ENCODE results near the gene ZPR1.
"Not testable (repeated sequence)": the region's sequence is repeated elsewhere in the genome, so short reads cannot be mapped to it uniquely, and the experiment has no call there.

ZPR1 gene, protein sequence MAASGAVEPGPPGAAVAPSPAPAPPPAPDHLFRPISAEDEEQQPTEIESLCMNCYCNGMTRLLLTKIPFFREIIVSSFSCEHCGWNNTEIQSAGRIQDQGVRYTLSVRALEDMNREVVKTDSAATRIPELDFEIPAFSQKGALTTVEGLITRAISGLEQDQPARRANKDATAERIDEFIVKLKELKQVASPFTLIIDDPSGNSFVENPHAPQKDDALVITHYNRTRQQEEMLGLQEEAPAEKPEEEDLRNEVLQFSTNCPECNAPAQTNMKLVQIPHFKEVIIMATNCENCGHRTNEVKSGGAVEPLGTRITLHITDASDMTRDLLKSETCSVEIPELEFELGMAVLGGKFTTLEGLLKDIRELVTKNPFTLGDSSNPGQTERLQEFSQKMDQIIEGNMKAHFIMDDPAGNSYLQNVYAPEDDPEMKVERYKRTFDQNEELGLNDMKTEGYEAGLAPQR

DNA sequence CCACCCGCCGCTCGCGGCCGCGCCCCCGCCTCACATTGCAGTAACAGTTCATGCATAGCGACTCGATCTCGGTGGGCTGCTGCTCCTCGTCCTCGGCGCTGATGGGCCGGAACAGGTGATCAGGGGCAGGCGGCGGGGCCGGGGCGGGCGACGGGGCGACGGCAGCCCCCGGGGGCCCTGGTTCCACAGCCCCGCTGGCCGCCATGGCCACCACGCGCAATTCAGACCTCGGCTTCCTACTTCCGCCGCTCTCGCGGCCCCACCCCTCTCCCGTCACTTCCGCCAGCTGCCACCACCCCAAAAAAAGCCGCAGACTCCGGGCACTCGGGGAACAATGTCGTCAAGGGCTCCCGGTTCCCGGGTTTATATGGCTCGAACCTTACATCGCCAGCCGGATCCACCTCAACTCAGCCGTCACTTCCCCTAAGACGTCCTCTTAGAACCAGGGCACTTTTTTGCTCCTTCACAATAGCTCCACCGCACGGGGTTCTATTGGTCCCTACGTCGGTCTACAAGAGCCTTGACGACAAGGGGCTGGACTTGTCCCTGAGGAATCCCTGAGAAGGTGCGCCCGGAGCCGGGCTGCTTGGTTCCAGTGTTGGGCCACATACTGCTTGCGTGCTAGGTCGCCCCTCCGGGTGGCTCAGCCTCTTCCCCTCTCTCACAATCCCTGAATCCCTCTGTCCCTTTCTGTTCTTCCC is at the start of gene ZPR1:
Gene ZPR1, minus strand, starts transcription at position 238 of the 701 bp plus-strand sequence. Its CDS starts 33 bp downstream, at position 205.
- peak; percentile 84 for DNase-seq

- no peak for DNase-seq
Measured at GRCh38 chr11:116836632-116836991, 48.8 kb upstream of the ZPR1 start.

DNA sequence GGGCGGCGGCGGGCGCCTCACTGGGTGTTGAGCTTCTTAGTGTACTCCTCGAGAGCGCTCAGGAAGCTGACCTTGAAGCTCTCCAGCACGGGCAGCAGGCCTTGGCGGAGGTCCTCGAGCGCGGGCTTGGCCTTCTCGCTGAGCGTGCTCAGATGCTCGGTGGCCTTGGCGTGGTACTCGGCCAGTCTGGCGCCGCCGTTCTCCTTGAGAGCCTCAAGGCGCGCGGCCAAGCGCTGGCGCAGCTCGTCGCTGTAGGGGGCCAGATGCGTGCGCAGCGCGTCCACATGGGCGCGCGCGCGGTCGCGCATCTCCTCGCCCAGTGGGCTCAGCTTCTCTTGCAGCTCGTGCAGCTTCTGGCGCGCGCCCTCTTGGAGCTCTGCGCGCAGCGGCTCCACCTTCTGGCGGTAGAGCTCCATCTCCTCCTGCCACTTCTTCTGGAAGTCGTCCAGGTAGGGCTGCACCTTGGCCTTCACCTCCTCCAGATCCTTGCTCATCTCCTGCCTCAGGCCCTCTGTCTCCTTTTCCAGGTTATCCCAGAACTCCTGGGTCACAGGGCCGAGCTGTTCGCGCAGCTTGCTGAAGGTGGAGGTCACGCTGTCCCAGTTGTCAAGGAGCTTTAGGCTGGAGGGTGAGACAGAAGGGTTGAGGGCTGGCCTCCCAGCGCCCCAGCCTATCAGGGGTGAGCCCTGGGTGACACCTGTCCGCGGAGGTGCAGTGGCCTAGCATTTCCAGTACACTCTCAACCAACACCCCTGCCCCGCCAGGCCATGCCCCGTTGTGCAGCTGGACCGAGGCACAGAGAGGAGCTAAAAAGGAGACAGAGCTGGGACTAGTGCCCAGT is 48.2 kb upstream of the ZPR1 start:
- DNase-seq, result peak; percentile 87

- no peak for DNase-seq
Measured at GRCh38 chr11:116835042-116835772, 47.4 kb upstream of the ZPR1 start.

DNA sequence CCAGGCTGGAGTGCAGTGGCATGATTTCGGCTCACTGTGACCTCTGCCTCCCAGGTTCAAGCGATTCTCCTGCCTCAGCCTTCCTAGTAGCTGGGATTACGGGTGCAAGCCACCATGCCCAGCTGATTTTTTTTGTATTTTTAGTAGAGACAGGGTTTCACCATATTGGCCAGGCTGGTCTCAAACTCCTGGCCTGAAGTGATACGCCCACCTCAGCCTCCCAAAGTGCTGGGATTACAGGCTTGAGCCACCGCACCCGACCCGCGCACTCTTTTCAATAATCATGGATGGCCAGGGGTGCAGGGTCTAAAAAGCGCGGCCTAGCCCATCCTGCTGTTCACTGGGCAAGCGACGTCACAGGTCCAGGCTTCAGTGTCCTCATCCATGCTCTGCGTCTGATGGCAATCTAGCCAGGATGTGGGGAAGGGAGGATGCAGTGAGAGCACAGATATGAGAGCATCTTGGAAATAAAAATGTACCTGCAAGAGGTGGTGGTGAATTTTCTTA is 46.8 kb upstream of the ZPR1 start:
- not testable (repeated sequence) for DNase-seq

- no peak for DNase-seq
Measured at GRCh38 chr11:116833816-116834534, 46.2 kb upstream of the ZPR1 start.

DNA sequence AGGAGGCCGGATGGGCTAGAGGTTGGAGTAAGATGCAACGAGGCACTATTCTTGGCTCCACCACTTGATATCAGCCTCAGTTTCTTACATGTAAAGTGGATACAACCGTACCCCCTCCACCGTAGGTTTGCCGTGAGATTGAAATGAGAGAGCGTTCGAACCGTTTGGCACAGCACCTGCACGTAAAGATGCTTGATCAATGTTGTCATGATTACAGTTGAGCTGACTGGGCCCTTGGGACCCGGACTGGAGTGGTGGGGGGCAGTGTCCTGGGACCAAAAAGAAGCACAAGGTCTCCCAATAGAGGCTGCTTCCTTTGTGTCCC is 45.6 kb upstream of the ZPR1 start:
- no peak for DNase-seq

- no peak for DNase-seq
Measured at GRCh38 chr11:116832350-116833290, 44.8 kb upstream of the ZPR1 start.

- no peak for DNase-seq
Measured at GRCh38 chr11:116831790-116832349, 44.0 kb upstream of the ZPR1 start.

GRCh38 chr11:116830184-116830912 is 42.5 kb upstream of the ZPR1 start:
- no peak for DNase-seq

DNA sequence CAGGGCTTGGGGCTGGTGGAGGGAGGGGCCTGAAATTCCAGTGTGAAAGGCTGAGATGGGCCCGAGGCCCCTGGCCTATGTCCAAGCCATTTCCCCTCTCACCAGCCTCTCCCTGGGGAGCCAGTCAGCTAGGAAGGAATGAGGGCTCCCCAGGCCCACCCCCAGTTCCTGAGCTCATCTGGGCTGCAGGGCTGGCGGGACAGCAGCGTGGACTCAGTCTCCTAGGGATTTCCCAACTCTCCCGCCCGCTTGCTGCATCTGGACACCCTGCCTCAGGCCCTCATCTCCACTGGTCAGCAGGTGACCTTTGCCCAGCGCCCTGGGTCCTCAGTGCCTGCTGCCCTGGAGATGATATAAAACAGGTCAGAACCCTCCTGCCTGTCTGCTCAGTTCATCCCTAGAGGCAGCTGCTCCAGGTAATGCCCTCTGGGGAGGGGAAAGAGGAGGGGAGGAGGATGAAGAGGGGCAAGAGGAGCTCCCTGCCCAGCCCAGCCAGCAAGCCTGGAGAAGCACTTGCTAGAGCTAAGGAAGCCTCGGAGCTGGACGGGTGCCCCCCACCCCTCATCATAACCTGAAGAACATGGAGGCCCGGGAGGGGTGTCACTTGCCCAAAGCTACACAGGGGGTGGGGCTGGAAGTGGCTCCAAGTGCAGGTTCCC is 41.8 kb upstream of the ZPR1 start, which contains the start of gene APOC3:
Gene APOC3, plus strand, starts transcription at position 383 of the 659 bp plus-strand sequence. CDS start 676 bp downstream, outside the sequence.
- no peak for DNase-seq

DNA sequence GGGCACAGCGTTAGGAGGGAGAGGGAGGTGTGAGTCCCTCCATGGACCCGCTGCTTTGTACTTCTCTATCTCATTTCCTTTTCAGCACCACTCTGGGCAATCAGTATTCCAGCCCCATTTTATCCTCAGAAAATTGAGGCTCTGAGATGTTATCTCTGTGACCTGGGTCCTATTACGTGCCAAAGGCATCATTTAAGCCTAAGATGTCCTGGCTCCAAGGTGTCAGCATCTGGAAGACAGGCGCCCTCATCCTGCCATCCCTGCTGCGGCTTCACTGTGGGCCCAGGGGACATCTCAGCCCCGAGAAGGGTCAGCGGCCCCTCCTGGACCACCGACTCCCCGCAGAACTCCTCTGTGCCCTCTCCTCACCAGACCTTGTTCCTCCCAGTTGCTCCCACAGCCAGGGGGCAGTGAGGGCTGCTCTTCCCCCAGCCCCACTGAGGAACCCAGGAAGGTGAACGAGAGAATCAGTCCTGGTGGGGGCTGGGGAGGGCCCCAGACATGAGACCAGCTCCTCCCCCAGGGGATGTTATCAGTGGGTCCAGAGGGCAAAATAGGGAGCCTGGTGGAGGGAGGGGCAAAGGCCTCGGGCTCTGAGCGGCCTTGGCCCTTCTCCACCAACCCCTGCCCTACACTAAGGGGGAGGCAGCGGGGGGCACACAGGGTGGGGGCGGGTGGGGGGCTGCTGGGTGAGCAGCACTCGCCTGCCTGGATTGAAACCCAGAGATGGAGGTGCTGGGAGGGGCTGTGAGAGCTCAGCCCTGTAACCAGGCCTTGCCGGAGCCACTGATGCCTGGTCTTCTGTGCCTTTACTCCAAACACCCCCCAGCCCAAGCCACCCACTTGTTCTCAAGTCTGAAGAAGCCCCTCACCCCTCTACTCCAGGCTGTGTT is 41.1 kb upstream of the ZPR1 start:
- DNase-seq, result no peak

DNA sequence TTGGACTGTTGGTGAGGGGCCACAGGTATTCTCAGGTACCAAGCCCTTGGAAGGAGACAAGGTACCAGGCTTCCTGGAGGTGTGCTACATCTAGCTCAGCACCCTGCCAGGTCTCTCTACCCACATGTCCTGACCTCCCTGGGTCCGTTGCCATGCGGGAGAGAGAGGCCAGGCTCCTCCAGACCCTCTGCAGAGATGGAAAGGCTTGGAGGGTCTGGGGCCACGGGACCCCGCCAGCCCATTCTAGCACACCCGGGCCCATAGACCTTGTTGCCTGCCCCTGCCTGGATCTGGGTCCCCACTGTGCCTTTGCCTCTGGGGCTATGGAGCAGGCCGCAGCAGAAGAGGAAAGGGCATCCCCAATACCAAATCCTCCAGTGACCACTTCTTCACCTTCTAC is 39.6 kb upstream of the ZPR1 start:
- no peak for DNase-seq

- no peak for DNase-seq
Measured at GRCh38 chr11:116826751-116827431, 39.1 kb upstream of the ZPR1 start.

DNA sequence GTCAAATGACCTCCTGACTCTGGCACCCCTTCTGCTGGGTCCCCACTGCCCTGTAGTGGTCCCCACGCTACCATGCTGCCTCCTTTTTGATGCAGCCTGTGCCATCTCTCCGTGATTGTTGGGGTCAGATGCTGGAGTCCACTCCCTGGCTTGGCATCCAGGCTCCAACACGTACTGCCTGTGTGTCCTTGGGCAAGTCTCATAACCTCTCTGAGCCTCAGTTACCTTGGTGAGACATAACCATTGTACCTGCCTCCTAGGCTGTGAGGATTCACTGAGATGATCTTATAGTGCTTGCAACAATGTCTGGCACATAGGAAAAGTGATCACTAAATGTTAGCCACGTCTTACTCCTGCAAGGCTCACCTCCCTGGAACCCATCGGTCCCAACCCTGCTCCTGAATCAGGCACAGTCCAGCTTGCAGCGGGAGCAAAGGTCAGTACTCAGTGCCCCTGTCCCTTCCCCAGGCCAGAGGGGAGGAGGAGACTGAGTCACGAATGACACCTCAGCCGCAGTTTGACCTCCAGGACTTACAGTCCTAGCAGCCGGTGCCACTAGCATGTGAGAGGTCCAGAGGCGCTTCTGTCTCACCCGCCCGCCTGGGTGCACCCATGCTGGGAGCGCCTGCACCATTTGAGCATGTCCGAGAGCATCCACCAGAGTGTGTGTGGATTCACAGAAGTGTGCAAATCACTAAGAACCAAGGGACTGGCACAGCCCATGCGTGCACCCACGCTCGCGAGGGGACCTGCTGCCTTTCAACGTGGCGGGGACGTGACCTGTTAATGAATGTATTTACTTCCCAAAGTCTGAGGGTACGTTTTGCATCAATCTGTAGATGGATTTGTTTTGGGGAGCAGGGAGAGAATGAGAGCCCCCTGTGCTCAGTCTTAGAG is 38.3 kb upstream of the ZPR1 start:
- DNase-seq, result no peak

GRCh38 chr11:116825434-116825833 is 37.6 kb upstream of the ZPR1 start:
- DNase-seq, result no peak
